ENCODE data around the gene UPP2.

UPP2 gene

DNA sequence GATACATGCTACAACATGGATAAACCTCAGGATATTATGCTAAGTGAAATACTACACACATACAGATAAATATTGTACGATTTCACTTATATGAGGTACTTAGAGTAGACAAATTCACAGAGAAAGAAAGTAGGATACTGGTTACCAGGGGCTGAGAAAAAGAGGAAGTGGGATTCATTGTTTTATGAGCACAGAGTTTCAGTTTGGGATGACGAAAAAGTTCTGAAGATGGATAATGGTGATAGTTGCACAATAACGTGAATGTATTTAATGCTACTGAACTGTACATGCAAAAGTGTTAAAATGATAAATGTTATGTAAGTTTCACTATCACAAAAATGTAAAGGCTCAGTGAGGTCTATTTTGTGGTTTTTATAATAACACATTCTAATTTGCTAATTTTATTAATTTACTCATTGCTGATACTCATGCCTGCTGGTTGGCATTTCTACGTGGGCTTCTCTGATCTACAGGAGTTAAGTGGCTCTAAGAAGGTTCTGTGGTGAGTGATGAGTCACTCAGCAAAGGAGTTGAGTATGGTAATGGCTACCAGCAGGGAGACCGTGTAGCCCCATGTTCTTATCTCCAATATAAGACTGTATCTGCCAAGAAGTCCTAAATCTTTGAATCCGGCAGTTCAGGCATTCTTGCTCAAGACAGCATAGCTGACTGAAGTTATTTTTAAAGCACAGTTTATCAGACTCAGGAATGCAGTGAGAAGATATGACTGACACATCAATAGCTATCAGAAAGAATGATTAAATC lies 41.1 kb downstream of the UPP2 start:
- DNase-seq = no peak

DNA sequence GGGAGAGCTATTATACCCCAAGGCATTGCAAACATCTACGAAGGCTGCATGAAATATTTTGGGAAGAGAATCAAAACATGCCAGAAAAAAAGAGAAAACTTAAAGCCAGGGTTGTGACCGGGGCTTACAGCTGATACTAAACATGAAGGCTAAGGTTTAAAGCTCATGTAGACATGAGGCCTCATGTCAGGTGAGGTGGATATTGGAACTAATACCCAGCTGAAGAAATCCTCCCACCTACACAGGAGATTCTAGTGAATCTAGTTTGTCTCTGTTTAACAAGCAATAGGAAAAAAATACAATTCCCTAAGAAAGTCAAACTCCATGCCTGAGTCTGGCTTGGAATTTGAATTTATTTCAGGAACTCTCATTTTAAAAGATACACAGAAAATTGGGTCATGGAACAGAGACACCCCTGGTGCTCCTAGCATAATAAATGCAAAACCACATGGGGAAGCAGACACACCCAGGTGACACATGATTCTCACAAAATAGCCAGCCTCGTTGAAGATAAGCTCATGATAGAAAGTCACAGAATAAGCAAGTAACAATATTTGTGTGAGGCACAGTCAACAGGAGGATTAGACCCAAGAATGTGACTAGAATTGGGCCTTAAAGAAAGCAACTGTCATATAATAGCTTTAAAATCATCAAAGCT lies 42.2 kb downstream of the UPP2 start:
- DNase-seq = no peak

DNA sequence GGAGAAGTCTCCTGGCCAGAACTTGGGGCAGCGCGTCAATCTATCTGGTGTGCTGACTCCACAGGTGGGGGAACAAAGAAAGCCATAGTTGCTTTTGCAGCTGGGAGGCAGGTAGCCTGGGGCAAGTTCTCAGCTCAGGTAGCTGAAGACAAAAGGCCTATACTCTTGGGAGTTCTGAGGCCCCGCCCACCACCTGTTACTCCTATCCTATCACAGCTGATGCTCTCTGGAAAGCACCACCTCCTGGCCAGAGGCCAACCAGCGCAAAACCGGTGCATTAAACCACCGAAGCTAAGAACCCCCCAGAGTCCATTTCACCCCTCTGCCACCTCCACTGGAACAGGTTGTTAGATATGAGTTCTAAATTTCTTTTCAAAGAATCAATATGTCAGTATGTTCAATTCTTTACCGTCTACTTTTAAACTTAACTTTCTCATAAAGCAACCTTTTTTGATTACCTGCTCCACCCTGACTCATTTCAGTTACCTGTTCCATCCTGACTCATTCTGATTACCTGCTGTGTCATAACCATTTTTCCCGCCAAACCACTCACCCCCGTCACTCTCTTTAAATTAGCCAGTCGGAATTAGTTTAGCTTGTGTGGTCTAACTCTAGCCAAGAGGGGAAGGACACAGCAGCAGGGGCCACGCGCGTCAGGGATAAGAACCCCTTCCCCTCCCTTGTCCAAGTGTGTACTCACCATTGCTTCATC lies 43.4 kb downstream of the UPP2 start:
- no peak for DNase-seq

DNA sequence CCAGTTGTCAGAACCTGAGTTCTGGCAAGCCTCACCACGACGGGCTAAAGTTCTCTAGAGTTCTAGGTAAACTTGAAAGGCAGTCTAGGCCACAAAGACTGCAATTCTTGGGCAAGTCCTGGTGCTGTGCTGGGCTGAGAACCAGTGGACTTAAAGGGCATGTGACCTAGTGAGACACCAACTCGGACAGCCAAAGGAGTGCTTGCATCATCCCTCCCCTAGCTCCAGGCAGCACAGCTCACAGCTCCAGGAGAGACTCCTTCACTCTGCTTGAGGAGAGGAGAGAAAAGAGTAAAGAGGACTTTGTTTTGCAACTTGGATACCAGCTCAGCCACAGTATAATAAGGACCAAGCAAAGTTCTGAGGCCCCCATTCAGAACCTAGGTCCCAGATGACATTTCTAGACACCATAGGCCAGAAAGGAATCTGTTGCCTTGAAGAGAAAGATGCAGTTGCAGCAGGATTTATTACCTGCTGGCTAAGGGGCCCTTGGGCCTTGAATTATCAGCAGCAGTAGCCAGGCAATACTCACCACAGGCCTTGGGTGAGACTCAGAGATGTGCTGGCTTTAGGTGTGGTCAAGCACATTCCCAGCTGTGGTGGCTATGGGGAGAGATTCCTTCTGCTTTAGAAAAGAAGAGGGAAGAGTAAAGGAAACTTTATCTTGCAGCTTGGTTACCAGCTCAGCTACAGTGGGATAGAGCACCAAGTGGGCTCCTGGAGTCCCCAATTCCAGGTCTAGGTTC lies 51.8 kb downstream of the UPP2 start:
- no peak for DNase-seq

DNA sequence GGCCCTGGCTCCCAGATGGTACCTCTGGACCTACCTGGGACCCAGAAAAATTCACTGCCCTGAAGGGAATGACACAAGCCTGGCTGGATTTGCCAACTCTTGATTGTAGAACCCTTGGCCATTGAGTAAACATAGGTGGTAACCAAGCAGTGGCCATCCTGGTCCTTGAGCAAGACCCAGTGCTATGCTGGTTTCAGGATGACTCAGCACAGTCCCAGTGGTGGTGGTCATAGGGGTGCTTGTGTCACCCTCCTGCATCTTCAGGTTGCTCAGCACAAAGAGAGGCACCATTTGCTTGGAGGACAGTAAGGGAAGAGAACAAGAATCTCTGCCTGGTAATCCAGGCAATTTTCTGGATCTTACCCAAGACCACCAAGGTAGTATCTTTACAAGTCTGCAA lies 52.9 kb downstream of the UPP2 start:
- no peak for DNase-seq

DNA sequence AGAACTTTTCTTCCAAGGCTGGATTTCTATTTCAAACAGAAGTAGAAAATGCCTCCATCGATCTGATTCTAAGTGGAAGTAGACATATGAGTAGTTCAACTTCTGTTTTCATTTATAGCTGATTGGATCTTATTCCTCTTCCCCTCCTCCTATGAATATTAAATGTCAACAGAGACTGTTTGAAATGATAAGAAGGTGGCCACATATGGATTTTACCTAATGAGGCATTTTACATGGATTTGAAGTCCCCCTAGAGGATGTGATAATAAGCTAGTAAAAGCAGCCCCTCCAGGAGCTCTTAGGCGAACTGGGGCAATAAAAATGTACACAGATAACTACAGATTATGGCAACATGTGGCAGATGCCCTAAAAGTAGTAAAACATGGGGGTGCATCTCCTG lies 71.0 kb downstream of the UPP2 start:
- no peak for DNase-seq

DNA sequence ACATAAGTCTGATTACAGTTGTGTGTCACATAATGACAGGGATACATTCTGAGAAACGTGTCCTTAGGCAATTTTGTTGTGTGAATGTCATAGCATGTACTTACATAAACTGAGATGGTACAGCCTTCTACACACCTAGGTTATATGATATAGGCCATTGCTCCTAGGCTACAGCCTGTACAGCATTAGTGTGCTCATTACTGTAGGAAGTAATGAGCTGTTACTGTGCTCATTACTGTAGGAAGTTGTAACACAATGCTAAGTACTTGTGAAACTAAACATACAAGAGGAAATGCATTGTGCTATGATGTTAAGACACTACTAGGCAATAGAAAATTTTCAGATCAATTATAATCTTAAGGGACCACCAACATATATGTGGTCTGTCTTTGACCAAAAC lies 72.8 kb downstream of the UPP2 start:
- no peak for DNase-seq

DNA sequence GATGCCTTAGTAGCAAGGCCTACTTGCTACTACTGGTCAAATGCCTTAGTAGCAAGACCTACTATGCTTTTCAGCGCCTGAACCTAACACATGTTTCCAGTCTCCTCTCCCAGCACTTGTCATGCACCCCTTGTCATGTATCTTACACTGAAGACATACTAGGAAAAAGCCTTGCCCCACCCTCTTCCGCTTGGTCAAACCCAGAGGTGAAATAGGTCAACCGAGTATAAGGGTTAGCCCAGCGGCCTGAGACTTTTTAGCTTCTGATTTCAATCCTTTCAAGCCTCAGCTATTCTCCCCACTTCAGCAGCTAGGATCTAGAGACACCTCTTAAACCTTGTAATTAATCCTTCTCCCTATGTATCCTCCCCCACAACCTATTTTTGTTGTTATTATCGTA lies 73.3 kb downstream of the UPP2 start:
- DNase-seq = no peak

DNA sequence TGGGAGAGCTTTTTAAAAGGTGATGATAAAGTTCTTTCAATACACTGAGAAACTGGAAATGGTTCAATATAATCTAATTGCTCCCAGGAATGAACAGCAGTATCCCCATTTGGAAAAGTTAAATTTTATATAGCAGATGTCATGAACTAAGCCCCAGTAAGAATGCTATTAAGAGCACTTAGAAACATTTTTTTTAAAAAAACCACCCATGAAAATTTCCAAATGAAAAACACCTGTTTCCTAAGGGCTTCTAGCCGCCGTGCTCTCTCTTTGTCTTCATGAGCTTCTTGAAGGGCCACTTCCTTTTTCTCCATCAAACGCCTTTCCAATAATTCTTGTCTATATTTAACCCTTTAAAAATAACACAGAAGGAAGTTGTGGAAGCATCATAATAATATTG lies 77.0 kb downstream of the UPP2 start:
- no peak for DNase-seq

DNA sequence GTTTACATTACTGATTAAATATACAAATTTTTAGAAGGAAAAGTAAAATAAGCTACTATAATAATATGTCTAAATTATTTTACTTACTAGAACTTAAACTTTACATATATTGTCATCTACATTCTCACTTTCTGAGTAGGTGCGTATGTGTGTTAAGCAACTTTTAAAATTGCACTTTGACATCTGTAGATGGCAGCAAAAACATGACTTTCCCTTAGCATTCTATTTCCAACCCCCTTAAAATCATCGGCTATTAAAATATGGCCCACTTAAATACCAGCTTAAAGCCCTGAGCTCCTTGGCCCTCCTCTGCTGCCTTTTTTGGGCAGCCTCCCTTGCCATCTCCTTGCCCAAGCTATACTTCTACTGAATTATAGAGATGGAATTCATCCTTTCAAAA lies 78.0 kb downstream of the UPP2 start:
- DNase-seq = no peak

DNA sequence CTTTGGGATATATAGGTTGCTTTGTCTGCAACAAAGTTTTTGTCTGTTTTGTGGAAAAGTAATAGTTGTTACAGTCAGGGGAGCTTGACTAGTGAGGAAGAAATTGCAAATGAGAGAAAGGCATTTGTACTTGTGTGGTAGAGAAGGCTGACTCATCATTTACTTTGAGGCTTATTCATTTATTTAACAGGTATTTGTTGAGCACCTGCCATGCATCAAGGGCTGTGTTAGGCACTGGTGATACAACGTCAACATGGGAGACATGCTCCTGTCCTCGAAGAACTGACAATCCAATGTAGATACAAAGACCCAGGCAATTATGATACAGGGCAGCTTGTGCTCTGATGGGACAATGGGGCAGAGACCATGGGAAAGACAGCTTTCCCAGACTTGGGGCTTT lies 79.5 kb downstream of the UPP2 start:
- no peak for DNase-seq

DNA sequence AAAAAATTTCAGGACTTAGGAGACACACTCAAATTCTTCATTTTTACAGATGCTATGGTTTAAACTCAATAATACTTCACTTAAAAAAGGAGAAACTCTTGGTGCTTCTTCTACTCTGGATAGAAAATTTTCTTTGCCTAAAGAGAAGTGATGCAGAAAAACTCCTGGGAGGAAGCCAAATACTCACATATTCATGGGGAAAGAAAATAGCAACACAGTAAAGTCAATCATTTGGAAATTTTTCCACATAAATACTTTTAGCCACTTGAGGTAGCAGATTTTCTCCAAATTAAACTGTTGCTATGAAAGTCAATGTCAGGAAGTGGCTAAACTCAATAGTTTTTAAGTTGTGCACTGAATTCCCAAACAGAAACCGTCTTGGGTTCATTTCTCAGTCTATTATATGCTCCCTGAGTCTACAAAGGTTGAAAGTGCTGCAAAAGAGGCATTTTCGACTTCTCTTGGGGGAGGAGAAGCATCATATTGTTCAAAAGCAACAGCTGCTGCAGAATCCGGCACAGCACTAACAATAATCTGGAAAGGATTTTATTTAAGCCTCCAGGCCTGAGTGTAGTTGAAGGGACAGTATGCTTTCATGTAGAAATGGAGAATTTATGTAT lies 81.1 kb downstream of the UPP2 start:
- no peak for DNase-seq

DNA sequence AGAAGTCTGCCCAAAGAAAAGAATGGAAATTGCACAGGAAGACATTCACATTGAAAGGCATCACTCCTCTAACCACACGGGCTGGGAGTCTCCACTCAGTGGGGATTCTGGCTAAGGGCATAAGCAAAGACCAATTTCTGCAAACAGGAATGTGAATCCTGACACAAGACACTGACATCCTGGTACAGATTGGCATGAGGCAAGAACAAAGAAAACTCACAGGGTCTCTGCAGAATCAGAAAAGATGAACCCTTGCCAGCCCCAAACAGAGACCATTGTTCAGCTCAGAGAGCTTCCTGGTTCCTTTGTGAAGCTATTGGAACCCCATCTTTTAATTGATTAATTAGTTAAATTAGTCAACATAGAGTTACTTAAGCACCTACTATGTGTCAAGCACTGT lies 82.3 kb downstream of the UPP2 start:
- DNase-seq = no peak

DNA sequence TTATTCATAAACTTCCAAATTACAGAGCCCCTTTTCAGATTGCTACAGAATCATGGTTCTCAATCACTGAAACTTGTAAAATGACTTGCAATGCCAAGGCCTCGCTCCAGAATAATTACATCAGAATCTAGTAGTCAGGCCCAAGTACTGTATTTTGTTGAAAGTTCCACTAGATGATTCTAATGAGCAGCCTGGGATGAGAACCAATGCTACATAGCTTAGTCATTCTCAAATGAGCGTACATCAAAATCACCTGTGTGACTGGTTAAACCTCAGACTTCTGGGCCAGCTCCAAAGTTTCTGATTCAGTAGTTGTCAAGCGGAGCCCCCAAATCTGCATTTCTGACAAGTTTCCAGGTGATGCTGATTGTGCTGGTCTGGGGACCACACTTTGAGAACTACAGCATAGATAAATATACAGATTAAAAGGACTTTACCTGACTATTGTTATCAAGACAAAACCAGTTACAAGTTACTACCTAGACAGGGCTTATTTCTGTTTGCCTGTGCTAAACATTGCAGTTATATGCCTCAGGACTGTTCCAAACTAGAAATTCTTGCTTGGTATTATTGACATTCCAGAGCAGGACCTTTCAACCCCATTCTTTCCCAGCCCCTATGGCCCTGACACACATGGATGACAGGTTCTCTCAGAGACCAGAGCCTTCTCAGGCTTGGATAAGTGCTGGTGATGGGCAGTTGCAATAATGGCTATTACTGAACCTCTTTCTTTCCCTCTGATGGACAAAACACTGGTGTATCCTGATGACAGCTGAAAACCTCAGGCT lies 83.1 kb downstream of the UPP2 start:
- no peak for DNase-seq

Measured in NCI-H2081 treated with DMSO at 0.1 percent for 48 hours (cell line).